GM23338 (cell line): ENCODE measurements around the gene ZP2. TPM values are rescaled to one million over a fixed set of nuclear protein-coding genes. Genes with fewer than 3 reads are reported as not detected.

Experiments
- ATAC-seq: fragments of 200-7000 bp; cut with Tn5 transposase; 3 replicates; pipeline ENCODE4 v1.9.1; 2020
- DNase-seq: peaks from one replicate; pipeline ENCODE4 v3.0.0-alpha.2; 2015; ENCODE audit warnings: low spot score
- H2AFZ ChIP-seq: fragments of 200-600 bp; sonication (generic); 2 replicates; pipeline ENCODE4 v1.8.0; 2016; ENCODE audit warnings: antibody characterized with exemption, mild to moderate bottlenecking, moderate library complexity
- H3F3A ChIP-seq: fragments of 200-600 bp; sonication (generic); replicated peaks from 2 replicates; pipeline ENCODE4 v1.8.0; 2017; ENCODE audit warnings: antibody characterized with exemption, mixed run types, low read depth
- H3K27ac ChIP-seq: fragments of 200-600 bp; sonication (generic); 2 replicates; pipeline ENCODE4 v1.6.1; 2016; ENCODE audit warnings: low read depth
- H3K27me3 ChIP-seq: fragments of 200-600 bp; sonication (generic); 2 replicates; pipeline ENCODE4 v1.8.0; 2016; ENCODE audit warnings: mild to moderate bottlenecking, mixed run types, moderate library complexity; ENCODE audit not compliant: insufficient read depth
- H3K36me3 ChIP-seq: fragments of 200-600 bp; sonication (generic); 2 replicates; pipeline ENCODE4 v1.8.0; 2016; ENCODE audit warnings: mild to moderate bottlenecking; ENCODE audit not compliant: insufficient read depth
- H3K4me1 ChIP-seq: fragments of 200-600 bp; sonication (generic); 2 replicates; pipeline ENCODE4 v1.8.0; 2016; ENCODE audit warnings: mild to moderate bottlenecking, moderate library complexity; ENCODE audit not compliant: insufficient read depth
- H3K4me2 ChIP-seq: fragments of 200-600 bp; sonication (generic); 2 replicates; pipeline ENCODE4 v1.7.1; 2017; ENCODE audit warnings: mixed run types
- H3K4me3 ChIP-seq: fragments of 200-600 bp; sonication (generic); 2 replicates; pipeline ENCODE4 v1.6.1; 2016; ENCODE audit warnings: mixed run types
- H3K79me2 ChIP-seq: fragments of 200-600 bp; sonication (generic); replicated peaks from 2 replicates; pipeline ENCODE4 v1.8.0; 2017; ENCODE audit warnings: mild to moderate bottlenecking; ENCODE audit not compliant: insufficient read depth
- H3K9me2 ChIP-seq: fragments of 200-600 bp; sonication (generic); 2 replicates; pipeline ENCODE4 v1.8.0; 2017; ENCODE audit not compliant: insufficient read depth
- H4K20me1 ChIP-seq: fragments of 200-600 bp; sonication (generic); replicated peaks from 2 replicates; pipeline ENCODE4 v1.8.0; 2017; ENCODE audit warnings: mild to moderate bottlenecking; ENCODE audit not compliant: insufficient read depth
- H3K27ac Mint-ChIP-seq: 2 replicates; pipeline ENCODE4 v1.8.0; 2020; ENCODE audit warnings: inconsistent platforms, mild to moderate bottlenecking, moderate library complexity, mixed read lengths
- H3K27me3 Mint-ChIP-seq: 3 replicates; pipeline ENCODE4 v1.8.0; 2022; ENCODE audit warnings: low read depth, mild to moderate bottlenecking, moderate library complexity, mixed read lengths, inconsistent platforms; ENCODE audit not compliant: insufficient read depth, poor library complexity
- H3K36me3 Mint-ChIP-seq: 3 replicates; pipeline ENCODE4 v1.8.0; 2021; ENCODE audit warnings: low read depth, mild to moderate bottlenecking, inconsistent platforms, moderate library complexity, mixed read lengths
- H3K4me1 Mint-ChIP-seq: 3 replicates; pipeline ENCODE4 v1.8.0; 2020; ENCODE audit warnings: mild to moderate bottlenecking, inconsistent platforms, mixed read lengths
- H3K4me3 Mint-ChIP-seq: 3 replicates; pipeline ENCODE4 v1.8.0; 2021; ENCODE audit warnings: moderate library complexity, mild to moderate bottlenecking, inconsistent platforms, mixed read lengths
- H3K9me3 Mint-ChIP-seq: 3 replicates; pipeline ENCODE4 v1.8.0; 2020; ENCODE audit warnings: moderate library complexity, mild to moderate bottlenecking, inconsistent platforms, mixed read lengths
- CREB1 ChIP-seq: fragments of 250-450 bp; sonication (Bioruptor Pico); IDR thresholded peaks from 2 replicates; pipeline ENCODE4 v1.5.0; 2020; ENCODE audit warnings: low read depth, mild to moderate bottlenecking, moderate library complexity
- CTCF ChIP-seq, 2 experiments: fragments of 200-600 bp in 1 of 2; sonication (generic) in 1 of 2; conservative IDR thresholded peaks; 2 replicates each; pipeline versions ENCODE4 v1.5.1 to v1.6.1; 2016 to 2017; ENCODE audit warnings: antibody characterized with exemption in 2 of 2, low read depth in 2 of 2, mild to moderate bottlenecking in 2 of 2, moderate library complexity in 1 of 2
- ETS1 ChIP-seq: IDR thresholded peaks from 2 replicates; pipeline ENCODE4 v1.6.1; 2016; ENCODE audit warnings: antibody characterized with exemption
- EZH2 ChIP-seq: fragments of 200-600 bp; sonication (generic); IDR thresholded peaks from one replicate; pipeline ENCODE4 v1.8.0; 2017; ENCODE audit warnings: antibody characterized with exemption, mild to moderate bottlenecking, low read depth; ENCODE audit not compliant: unreplicated experiment
- EZH2phosphoT487 ChIP-seq: fragments of 200-600 bp; sonication (generic); IDR thresholded peaks from one replicate; pipeline ENCODE4 v1.8.1; 2018; ENCODE audit warnings: antibody characterized with exemption; ENCODE audit not compliant: unreplicated experiment
- JUNB ChIP-seq: IDR thresholded peaks from one replicate; pipeline ENCODE4 v1.6.1; 2016; ENCODE audit warnings: antibody characterized with exemption; ENCODE audit not compliant: unreplicated experiment
- NANOG ChIP-seq: IDR thresholded peaks from 2 replicates; pipeline ENCODE4 v1.6.1; 2016; ENCODE audit warnings: antibody characterized with exemption, borderline replicate concordance
- POLR2AphosphoS5 ChIP-seq: IDR thresholded peaks from 2 replicates; pipeline ENCODE4 v1.6.1; 2016; ENCODE audit warnings: antibody characterized with exemption, low read depth
- REST ChIP-seq: IDR thresholded peaks from one replicate; pipeline ENCODE4 v1.6.1; 2018; ENCODE audit warnings: antibody characterized with exemption; ENCODE audit not compliant: unreplicated experiment
- STAT1 ChIP-seq: IDR thresholded peaks from one replicate; pipeline ENCODE4 v1.6.1; 2016; ENCODE audit warnings: antibody characterized with exemption; ENCODE audit not compliant: unreplicated experiment
- ZNF114 ChIP-seq: fragments of 250-450 bp; sonication (Bioruptor Pico); IDR thresholded peaks from 2 replicates; pipeline ENCODE4 v1.5.0; 2020; ENCODE audit warnings: mild to moderate bottlenecking, moderate library complexity
- ZNF331 ChIP-seq: fragments of 250-450 bp; sonication (Bioruptor Pico); IDR thresholded peaks from 2 replicates; pipeline ENCODE4 v1.5.0; 2020; ENCODE audit warnings: low read depth, mild to moderate bottlenecking, moderate library complexity
- polyA plus RNA-seq: library from polyadenylated mRNA; unstranded; fragments of >200 nt; fragmentation: Nextera tagmentation; extraction: Ambion mirVana; gene quantifications from 2 replicates; pipeline ENCODE4 v1.2.1, GENCODE V29; 2016
- total RNA-seq: library from RNA; depleted of rRNA; stranded (reverse); fragments of >200 nt; shearing (Covaris generic); gene quantifications from 2 replicates; pipeline ENCODE4 v1.2.3, GENCODE V29; 2014

Gene ZP2
- total and polyA plus RNA-seq, 2 experiments from 2014 or later, result not detected

- TF ChIP-seq REST (no peak), ZNF331 (CRISPR knock-in tag) (no peak), CREB1 (CRISPR knock-in tag) (no peak)
These were observed 32.0 kb downstream of the ZP2 start (continued) for GRCh38 chr16:21179126-21179982.

- peaks cover 3% of the 10 kb centered on the region; the same call in 1 of the 2 replicates for H4K20me1 ChIP-seq
- ATAC-seq, result no peak
- no peak overlapping the region for H3K27ac Mint-ChIP-seq
- DNase-seq, result no peak
- H3K4me1 ChIP-seq, result no peaks in the 10 kb centered on the region
- H3K79me2 ChIP-seq, result no peaks in the 10 kb centered on the region
- peaks cover 6% of the 10 kb centered on the region for H3K9me3 Mint-ChIP-seq
- H3K4me3 Mint-ChIP-seq, result no peak overlapping the region
- no peak overlapping the region for H2AFZ ChIP-seq
- no peaks in the 10 kb centered on the region for H3K4me1 Mint-ChIP-seq
- no peak overlapping the region for H3K4me3 ChIP-seq
- no peak overlapping the region for H3K4me2 ChIP-seq
- H3K27me3 Mint-ChIP-seq, result no peaks in the 10 kb centered on the region
- H3K36me3 ChIP-seq, result peaks cover 53% of the 10 kb centered on the region
- no peaks in the 10 kb centered on the region for H3K9me2 ChIP-seq
- no peaks in the 10 kb centered on the region for H3F3A ChIP-seq
- no peak overlapping the region for H3K27ac ChIP-seq
- peaks cover 91% of the 10 kb centered on the region for H3K36me3 Mint-ChIP-seq
- H3K27me3 ChIP-seq, result no peaks in the 10 kb centered on the region
- TF ChIP-seq CREB1 (CRISPR knock-in tag) (no peak), STAT1 (no peak), EZH2 (no peak), EZH2phosphoT487 (no peak), CTCF (conservative IDR thresholded peaks at IDR 0.05; ENCODE audit: low read depth in 2 of 2) (no peak), JUNB (no peak), ETS1 (no peak), POLR2AphosphoS5 (no peak), ZNF114 (CRISPR knock-in tag) (no peak), ZNF331 (CRISPR knock-in tag) (no peak), REST (no peak), NANOG (no peak)
These were observed 36.0 kb downstream of the ZP2 start for GRCh38 chr16:21175397-21175796.
